Omental fat pad (tissue), 4 donors: ENCODE data around the gene CTNNAL1. TPM values are rescaled to one million over a fixed set of nuclear protein-coding genes. Genes with fewer than 3 reads are reported as not detected.

Experiments
- ATAC-seq: fragments of 150-250 bp; one replicate; pipeline ENCODE4 v1.9.1; 2016; ENCODE audit warnings: mild to moderate bottlenecking, moderate library complexity; ENCODE audit not compliant: low FRiP score
- DNase-seq: peaks from one replicate; pipeline ENCODE4 v3.0.0-alpha.2; 2019; ENCODE audit warnings: low spot score
- total RNA-seq, 4 donors: library from RNA; depleted of rRNA; stranded (reverse); fragments of >200 nt; gene quantifications; one replicate each; pipeline ENCODE4 v1.1.0, GENCODE V29; 2016
- TF ChIP-seq, protein P1 (sequence below), 3 donors: fragments of 450-650 bp; IDR thresholded peaks; one replicate each; pipeline ENCODE4 v1.5.1; 2016 to 2017; ENCODE audit warnings: antibody characterized with exemption in 3 of 3, mild to moderate bottlenecking in 3 of 3, moderate library complexity in 2 of 3

Gene CTNNAL1
- total RNA-seq, 4 donors from 2014 or later: 34.5 to 57.3 (median 46.5) TPM

DNA sequence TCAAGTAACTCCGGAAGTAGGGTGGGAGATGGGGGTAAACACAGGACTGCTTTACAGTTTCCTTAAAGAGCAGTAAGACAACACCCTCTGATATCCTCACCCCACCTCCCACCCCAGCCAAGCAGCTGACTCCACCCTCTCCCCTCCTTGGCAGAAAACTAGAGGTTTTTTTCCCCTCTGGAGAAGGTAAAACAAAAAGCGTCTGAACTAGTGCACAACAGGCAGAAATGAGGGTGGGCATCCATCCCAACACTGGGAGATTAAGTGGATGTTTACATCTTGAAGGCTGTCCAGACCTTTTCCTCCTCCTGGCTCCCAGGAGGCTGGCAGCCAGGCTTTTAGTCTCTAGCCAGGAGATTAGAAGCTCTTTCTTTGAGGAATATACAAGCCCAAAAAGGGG lies 13.9 kb upstream of the CTNNAL1 start:
- DNase-seq (no peak), ATAC-seq (no peak)
- TF ChIP-seq, protein P1, sequence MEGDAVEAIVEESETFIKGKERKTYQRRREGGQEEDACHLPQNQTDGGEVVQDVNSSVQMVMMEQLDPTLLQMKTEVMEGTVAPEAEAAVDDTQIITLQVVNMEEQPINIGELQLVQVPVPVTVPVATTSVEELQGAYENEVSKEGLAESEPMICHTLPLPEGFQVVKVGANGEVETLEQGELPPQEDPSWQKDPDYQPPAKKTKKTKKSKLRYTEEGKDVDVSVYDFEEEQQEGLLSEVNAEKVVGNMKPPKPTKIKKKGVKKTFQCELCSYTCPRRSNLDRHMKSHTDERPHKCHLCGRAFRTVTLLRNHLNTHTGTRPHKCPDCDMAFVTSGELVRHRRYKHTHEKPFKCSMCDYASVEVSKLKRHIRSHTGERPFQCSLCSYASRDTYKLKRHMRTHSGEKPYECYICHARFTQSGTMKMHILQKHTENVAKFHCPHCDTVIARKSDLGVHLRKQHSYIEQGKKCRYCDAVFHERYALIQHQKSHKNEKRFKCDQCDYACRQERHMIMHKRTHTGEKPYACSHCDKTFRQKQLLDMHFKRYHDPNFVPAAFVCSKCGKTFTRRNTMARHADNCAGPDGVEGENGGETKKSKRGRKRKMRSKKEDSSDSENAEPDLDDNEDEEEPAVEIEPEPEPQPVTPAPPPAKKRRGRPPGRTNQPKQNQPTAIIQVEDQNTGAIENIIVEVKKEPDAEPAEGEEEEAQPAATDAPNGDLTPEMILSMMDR (IDR thresholded peaks at IDR 0.05): no peak

DNA sequence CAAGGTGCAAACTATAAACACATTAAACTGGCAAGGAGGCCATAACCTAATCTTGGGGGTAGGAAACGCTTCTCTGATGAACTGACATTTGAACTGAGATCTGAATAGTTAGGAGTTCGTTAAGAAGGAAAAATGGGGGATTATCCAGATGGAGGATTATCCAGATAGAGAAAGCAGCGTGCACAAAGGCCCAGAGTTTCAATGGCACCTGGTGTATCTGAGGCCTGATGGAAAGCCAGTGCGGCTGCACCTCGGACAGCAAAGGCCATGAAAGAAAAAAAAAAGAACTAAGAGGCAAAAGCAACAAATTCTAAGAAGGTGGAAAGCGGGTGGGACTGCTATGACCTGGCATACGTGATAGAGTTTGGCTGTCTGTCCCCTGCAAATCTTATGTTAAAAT lies 13.0 kb upstream of the CTNNAL1 start:
- ATAC-seq (no peak), DNase-seq (no peak)
- TF ChIP-seq, protein P1 (IDR thresholded peaks at IDR 0.05): no peak

DNA sequence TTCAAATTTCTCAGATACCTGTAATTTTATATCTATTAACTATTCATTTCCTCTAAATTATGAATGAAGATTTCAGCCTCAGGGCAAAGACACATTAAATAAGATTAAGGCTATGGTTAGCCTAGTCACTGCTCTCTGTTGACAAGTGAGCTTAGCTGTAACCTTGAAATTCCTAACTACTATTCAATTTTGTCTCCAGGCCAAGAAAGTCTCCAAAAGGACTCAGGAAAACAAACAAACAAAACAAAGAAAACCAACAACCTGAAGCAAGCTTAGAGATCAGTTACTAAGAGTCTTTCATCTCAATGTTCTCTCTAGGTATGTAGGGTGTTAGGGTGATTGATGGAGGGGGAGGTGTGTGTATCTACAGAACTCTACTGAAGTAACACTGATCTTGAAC lies 9.6 kb upstream of the CTNNAL1 start:
- ATAC-seq: no peak
- TF ChIP-seq, protein P1 (IDR thresholded peaks at IDR 0.05): no peak

DNA sequence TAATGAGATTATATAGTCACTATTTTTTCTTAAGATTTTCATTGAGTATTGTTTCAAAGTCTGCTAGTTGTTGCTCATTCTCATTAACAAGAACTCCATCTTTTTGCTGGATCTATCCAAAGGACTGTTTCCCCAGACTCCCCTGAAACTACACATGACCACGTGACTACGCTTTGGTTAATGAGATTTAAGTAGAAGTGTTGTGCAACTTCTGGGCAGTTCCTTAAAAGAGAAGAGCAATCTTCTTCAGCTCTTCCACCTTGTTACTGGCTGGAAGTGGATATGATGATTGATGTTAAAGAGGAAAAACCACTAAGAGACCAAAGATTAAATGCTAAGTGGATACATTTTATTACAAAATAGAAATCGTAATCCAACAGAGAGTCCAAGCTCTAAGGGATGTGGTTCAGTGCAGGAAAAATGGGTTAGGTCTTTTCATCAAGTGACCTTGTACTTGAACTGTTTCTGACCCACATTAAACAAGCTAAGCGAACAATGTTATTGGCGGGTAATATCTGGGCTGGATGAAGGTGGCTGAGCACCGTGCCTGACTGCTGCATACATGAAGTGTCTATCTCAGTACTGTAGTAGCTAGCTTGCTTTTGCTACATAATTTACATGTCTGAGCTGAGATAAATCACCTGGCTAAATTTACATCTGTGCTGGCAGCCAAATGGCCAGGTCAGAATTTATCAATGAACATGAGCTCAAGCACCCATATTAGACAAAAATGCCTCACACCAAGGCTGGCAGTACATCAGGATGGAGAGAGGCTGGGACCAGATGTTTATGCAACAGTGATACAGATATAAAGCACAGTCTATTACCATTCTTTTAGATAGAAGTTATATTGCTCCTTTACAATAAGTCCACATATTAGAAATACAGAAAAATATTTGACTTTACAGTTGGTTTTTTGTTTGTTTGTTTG lies 7.5 kb upstream of the CTNNAL1 start:
- TF ChIP-seq, protein P1 (IDR thresholded peaks at IDR 0.05): no peak
- DNase-seq: no peak
- ATAC-seq: peak; percentile 22

More for the DNA sequence above, 9.6 kb upstream of the CTNNAL1 start:
- no peak for DNase-seq

DNA sequence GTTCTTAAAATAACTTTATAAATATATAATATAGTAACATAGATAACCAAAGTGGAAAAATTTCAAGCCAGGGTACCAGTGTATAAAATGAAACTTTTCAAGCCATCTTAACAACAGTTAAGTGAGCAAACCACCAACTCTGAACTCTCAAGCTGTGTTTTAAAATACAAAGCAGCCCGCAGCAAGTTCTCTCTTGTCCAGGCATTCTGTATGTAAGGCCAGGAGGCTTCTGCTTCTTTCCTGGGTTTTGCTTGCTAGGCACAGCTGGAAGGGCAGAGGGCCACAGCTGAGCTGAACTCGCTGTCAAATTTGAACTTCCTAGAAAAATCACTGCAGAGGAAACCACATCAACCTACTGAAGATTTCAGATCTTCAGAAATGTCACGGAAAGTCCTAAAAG lies 6.8 kb upstream of the CTNNAL1 start:
- TF ChIP-seq, protein P1 (IDR thresholded peaks at IDR 0.05): no peak
- ATAC-seq (no peak), DNase-seq (no peak)

DNA sequence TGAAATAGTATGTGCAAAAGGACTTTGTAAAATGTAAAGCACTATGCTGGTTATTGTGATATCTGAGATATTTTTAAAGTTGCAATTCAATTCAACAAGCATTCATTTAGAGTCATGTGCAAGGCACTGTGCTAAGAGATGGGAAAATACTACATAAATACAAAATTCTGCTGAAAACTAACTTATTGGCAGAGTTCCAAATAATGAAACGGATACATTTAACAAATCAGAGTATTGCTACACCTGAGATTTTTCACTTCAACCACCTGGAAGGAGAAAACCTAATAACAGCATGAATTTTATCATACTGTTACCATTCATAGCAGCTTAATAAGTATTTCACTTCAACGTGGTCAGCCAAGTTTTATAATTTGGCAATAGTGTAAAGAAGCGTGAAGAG lies 6.1 kb upstream of the CTNNAL1 start:
- ATAC-seq: no peak

More for the DNA sequence above, 6.1 kb upstream of the CTNNAL1 start:
- TF ChIP-seq, protein P1 (IDR thresholded peaks at IDR 0.05): no peak
- no peak for DNase-seq
